GM21367 (cell line): Measurements from ENCODE around the gene TCF7L1.
"Not testable (repeated sequence)": the region's sequence is repeated elsewhere in the genome, so short reads cannot be mapped to it uniquely, and the experiment has no call there.

Source experiments
- ATAC-seq: cut with Tn5 transposase; IDR thresholded peaks from one replicate; pipeline ENCODE4 v1.9.1; 2021; ENCODE audit not compliant: unreplicated experiment

Gene TCF7L1

GRCh38 chr2:85132834-85133637, at the start of gene TCF7L1:
TCF7L1 (plus strand) TSS chr2:85133392; CDS start chr2:85133685, 293 bp downstream.
- ATAC-seq: peak; percentile 29

GRCh38 chr2:85085563-85085962, 47.6 kb upstream of the TCF7L1 start:
- no peak for ATAC-seq

- ATAC-seq: no peak
Measured at GRCh38 chr2:85087541-85087940, 45.7 kb upstream of the TCF7L1 start.

GRCh38 chr2:85088921-85089320, 44.3 kb upstream of the TCF7L1 start:
- ATAC-seq: no peak

- ATAC-seq: no peak
Measured at GRCh38 chr2:85089585-85089984, 43.6 kb upstream of the TCF7L1 start.

- ATAC-seq: no peak
Measured at GRCh38 chr2:85091838-85092237, 41.4 kb upstream of the TCF7L1 start.

GRCh38 chr2:85095094-85095493, 38.1 kb upstream of the TCF7L1 start:
- no peak for ATAC-seq

- ATAC-seq: no peak
Measured at GRCh38 chr2:85096616-85097015, 36.6 kb upstream of the TCF7L1 start.

- ATAC-seq: no peak
Measured at GRCh38 chr2:85104228-85104627, 29.0 kb upstream of the TCF7L1 start.

GRCh38 chr2:85106489-85107180, 26.6 kb upstream of the TCF7L1 start:
- ATAC-seq: no peak

GRCh38 chr2:85110991-85111560, 22.1 kb upstream of the TCF7L1 start:
- no peak for ATAC-seq

GRCh38 chr2:85111819-85112281, 21.3 kb upstream of the TCF7L1 start:
- no peak for ATAC-seq

GRCh38 chr2:85112906-85113625, 20.1 kb upstream of the TCF7L1 start:
- no peak for ATAC-seq

GRCh38 chr2:85114586-85115330, 18.4 kb upstream of the TCF7L1 start:
- no peak for ATAC-seq

GRCh38 chr2:85116207-85116606, 17.0 kb upstream of the TCF7L1 start:
- no peak for ATAC-seq

- ATAC-seq: no peak
Measured at GRCh38 chr2:85119900-85120299, 13.3 kb upstream of the TCF7L1 start.

- ATAC-seq: no peak
Measured at GRCh38 chr2:85120363-85120762, 12.8 kb upstream of the TCF7L1 start.

- not testable (repeated sequence) for ATAC-seq
Measured at GRCh38 chr2:85126462-85126861, 6.7 kb upstream of the TCF7L1 start.

GRCh38 chr2:85129861-85130260, 3.3 kb upstream of the TCF7L1 start:
- no peak for ATAC-seq

GRCh38 chr2:85130407-85130806, 2.8 kb upstream of the TCF7L1 start:
- no peak for ATAC-seq

GRCh38 chr2:85131116-85131515, 2.1 kb upstream of the TCF7L1 start:
- no peak for ATAC-seq
